Neural crest cell (in vitro differentiated cells): Measurements from ENCODE around the gene RCAN3. TPM values are rescaled to one million over a fixed set of nuclear protein-coding genes. Genes with fewer than 3 reads are reported as not detected.
"Not testable (repeated sequence)": the region's sequence is repeated elsewhere in the genome, so short reads cannot be mapped to it uniquely, and the experiment has no call there.

Experiments
- DNase-seq: peaks from one replicate; pipeline ENCODE4 v3.0.0; 2021; ENCODE audit warnings: low read depth, mixed read lengths, low spot score
- H3K27ac Mint-ChIP-seq: one replicate; pipeline ENCODE4 v1.8.0; 2021; ENCODE audit warnings: mild to moderate bottlenecking, mixed read lengths; ENCODE audit not compliant: unreplicated experiment
- H3K27me3 Mint-ChIP-seq: 2 replicates; pipeline ENCODE4 v1.8.0; 2021; ENCODE audit warnings: low read depth, mild to moderate bottlenecking, mixed read lengths
- H3K36me3 Mint-ChIP-seq: 2 replicates; pipeline ENCODE4 v1.8.0; 2021; ENCODE audit warnings: low read depth, mild to moderate bottlenecking, mixed read lengths
- H3K4me1 Mint-ChIP-seq: 2 replicates; pipeline ENCODE4 v1.8.0; 2021; ENCODE audit warnings: mixed read lengths
- H3K4me3 Mint-ChIP-seq: one replicate; pipeline ENCODE4 v1.8.0; 2021; ENCODE audit warnings: mild to moderate bottlenecking, mixed read lengths
- H3K9me3 Mint-ChIP-seq: 2 replicates; pipeline ENCODE4 v1.8.0; 2021; ENCODE audit warnings: mixed read lengths
- CTCF ChIP-seq: fragments of 200-600 bp; sonication (generic); conservative IDR thresholded peaks from 2 replicates; pipeline ENCODE4 v1.5.0; 2021; ENCODE audit warnings: antibody characterized with exemption, mild to moderate bottlenecking
- total RNA-seq: library from RNA; stranded (reverse); gene quantifications from 2 replicates; pipeline ENCODE4 v1.2.1, GENCODE V29; 2021

Gene RCAN3
- total RNA-seq, 1 donor from 2014 or later, result 2.2 TPM

- H3K9me3 Mint-ChIP-seq, result no peaks in the 10 kb centered on the region
- H3K36me3 Mint-ChIP-seq, result no peaks in the 10 kb centered on the region
- H3K27me3 Mint-ChIP-seq, result peaks cover 14% of the 10 kb centered on the region
- H3K4me3 Mint-ChIP-seq, result no peak overlapping the region
- no peak for TF ChIP-seq CTCF
- H3K4me1 Mint-ChIP-seq, result peaks cover 14% of the 10 kb centered on the region
- H3K27ac Mint-ChIP-seq, result no peak overlapping the region
- DNase-seq, result no peak
These were observed 42.9 kb upstream of the RCAN3 start for GRCh38 chr1:24459551-24460266.

DNA sequence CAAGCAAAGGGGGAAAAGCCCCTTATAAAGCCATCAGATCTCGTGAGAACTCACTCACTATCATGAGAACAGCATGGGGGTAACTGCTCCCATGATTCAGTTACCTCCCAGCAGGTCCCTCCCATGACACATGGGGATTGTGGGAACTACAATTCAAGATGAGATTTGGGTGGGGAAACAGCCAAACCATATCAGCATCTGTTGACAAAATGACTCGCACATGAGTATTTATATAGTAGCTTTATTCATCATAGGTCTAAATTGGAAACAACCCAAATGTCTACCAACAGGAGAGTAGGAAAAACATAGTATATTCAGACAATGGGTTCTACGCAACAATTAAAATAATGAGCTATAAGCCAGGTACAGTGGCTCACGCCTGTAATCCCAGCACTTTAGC is 40.5 kb upstream of the RCAN3 start:
- not testable (repeated sequence) for H3K4me3 Mint-ChIP-seq, H3K9me3 Mint-ChIP-seq, H3K27ac Mint-ChIP-seq, DNase-seq, H3K36me3 Mint-ChIP-seq
- Mint-ChIP-seq H3K27me3 (peaks cover 19% of the 10 kb centered on the region), H3K4me1 (peaks cover 14% of the 10 kb centered on the region)

- H3K27me3 Mint-ChIP-seq, result peaks cover 19% of the 10 kb centered on the region
- no peak overlapping the region for H3K4me3 Mint-ChIP-seq
- no peaks in the 10 kb centered on the region for H3K36me3 Mint-ChIP-seq
- DNase-seq, result no peak
- peaks cover 14% of the 10 kb centered on the region for H3K4me1 Mint-ChIP-seq
- no peaks in the 10 kb centered on the region for H3K9me3 Mint-ChIP-seq
- no peak for TF ChIP-seq CTCF
- no peak overlapping the region for H3K27ac Mint-ChIP-seq
These were observed 38.6 kb upstream of the RCAN3 start for GRCh38 chr1:24463776-24464735.

DNA sequence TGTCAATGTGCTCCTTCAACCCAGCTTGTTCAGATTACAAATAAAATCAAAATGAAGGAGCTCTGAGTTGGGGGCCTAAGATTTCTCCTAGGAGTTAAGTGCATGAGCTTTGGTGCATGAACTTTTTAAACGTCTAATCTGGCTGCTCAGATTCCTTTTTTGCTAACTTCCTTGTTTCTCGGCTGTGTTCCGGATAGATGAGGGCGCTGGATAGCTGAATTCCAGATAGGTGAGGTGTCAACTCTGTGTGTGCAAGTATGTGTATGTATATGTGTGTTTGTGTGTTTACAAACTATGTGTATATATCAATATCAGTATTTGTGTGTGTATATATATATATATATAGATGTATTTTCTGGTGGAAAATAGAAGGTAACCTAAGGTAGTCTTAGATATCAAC is 37.5 kb upstream of the RCAN3 start:
- H3K27ac Mint-ChIP-seq, result no peak overlapping the region
- H3K4me1 Mint-ChIP-seq, result peaks cover 9% of the 10 kb centered on the region
- no peaks in the 10 kb centered on the region for H3K9me3 Mint-ChIP-seq
- H3K27me3 Mint-ChIP-seq, result peaks cover 19% of the 10 kb centered on the region
- H3K36me3 Mint-ChIP-seq, result no peaks in the 10 kb centered on the region
- no peak for DNase-seq
- H3K4me3 Mint-ChIP-seq, result no peak overlapping the region
- no peak for TF ChIP-seq CTCF

GRCh38 chr1:24465638-24466037 is 37.0 kb upstream of the RCAN3 start:
- Mint-ChIP-seq H3K4me3 (no peak overlapping the region), H3K9me3 (no peaks in the 10 kb centered on the region), H3K4me1 (peaks cover 9% of the 10 kb centered on the region), H3K27me3 (peaks cover 19% of the 10 kb centered on the region), H3K27ac (no peak overlapping the region), H3K36me3 (no peaks in the 10 kb centered on the region)
- no peak for DNase-seq
- TF ChIP-seq CTCF, result no peak
